ENCODE results near the gene HIP1R. TPM values are rescaled to one million over a fixed set of nuclear protein-coding genes. Genes with fewer than 3 reads are reported as not detected.

The HIP1R gene
- total and polyA plus RNA-seq, 2 of the 13 experiments (the other 11 are each of a cell fraction or from before 2014, with no cell fraction given) = 18.4 to 25.5 TPM

GRCh38 chr12:122866379-122866778, 31.1 kb downstream of the HIP1R start (continued):
- TF ChIP-seq ZNF143 (CRISPR knock-in tag; IDR thresholded peaks at IDR 0.05) (no peak), ZBTB34 (CRISPR knock-in tag; IDR thresholded peaks at IDR 0.05) (no peak), E2F5 (CRISPR knock-in tag; conservative IDR thresholded peaks at IDR 0.05) (no peak), ATF5 (CRISPR knock-in tag; IDR thresholded peaks at IDR 0.05; ENCODE audit: low read depth) (no peak), ZNF460 (CRISPR knock-in tag; IDR thresholded peaks at IDR 0.05; ENCODE audit: borderline replicate concordance) (no peak), MTA1 (CRISPR knock-in tag; IDR thresholded peaks at IDR 0.05; ENCODE audit: borderline replicate concordance) (peak; percentile 89; the same call in 1 of the 2 replicates), SMC3 (IDR thresholded peaks at IDR 0.05; ENCODE audit: low read length) (no peak), NFYB (CRISPR knock-in tag; IDR thresholded peaks at IDR 0.05) (no peak), ZBTB7B (CRISPR knock-in tag; IDR thresholded peaks at IDR 0.05) (0 out of 2 replicates have a peak, but pooled peaks have one; percentile 40), KMT2A (CRISPR knock-in tag; IDR thresholded peaks at IDR 0.05) (no peak), FOSL1 (CRISPR knock-in tag; IDR thresholded peaks at IDR 0.05; ENCODE audit: borderline replicate concordance) (no peak), HDAC2 (CRISPR knock-in tag; IDR thresholded peaks at IDR 0.05) (peak; percentile 75), ZNF800 (CRISPR knock-in tag; IDR thresholded peaks at IDR 0.05) (no peak), RERE (CRISPR knock-in tag; IDR thresholded peaks at IDR 0.05; ENCODE audit: low read depth) (no peak), SRSF1 (optimal IDR thresholded peaks at IDR 0.05; ENCODE audit: low read depth, low read length) (no peak), ZFY (CRISPR knock-in tag; IDR thresholded peaks at IDR 0.05) (peak; percentile 45), SUZ12 (IDR thresholded peaks at IDR 0.05; ENCODE audit: low read depth, low read length) (no peak), JDP2 (CRISPR knock-in tag; IDR thresholded peaks at IDR 0.05; ENCODE audit: borderline replicate concordance) (no peak)

All from HepG2 (cell line).